ENCODE results near the gene DAAM2. TPM values are rescaled to one million over a fixed set of nuclear protein-coding genes. Genes with fewer than 3 reads are reported as not detected.

Gene DAAM2
- total and polyA plus RNA-seq, 9 of the 15 experiments (the other 6 are each of a cell fraction or from before 2014, with no cell fraction given) = 0.01 to 0.07 TPM; not detected in 7

GRCh38 chr6:39936857-39937256 lies 144.7 kb downstream of the DAAM2 start:
- 0% methylated on average over 1 of the region's 1 CpG for WGBS (ENCODE audit: insufficient coverage, low coverage, missing lambda C conversion rate)
- H3K9ac ChIP-seq (ENCODE audit: insufficient read depth in 1 of 2, low read depth in 2 of 2, low read length in 2 of 2) = no peak overlapping the region
- BruUV-seq (replicated peaks) = no TSS peak
- CTCF ChIA-PET (ENCODE audit: low intra/inter-chr PET ratio) = no interaction called here
- H3K9me1 ChIP-seq (ENCODE audit: control insufficient read depth, insufficient read depth, low read length) = no peaks in the 10 kb centered on the region
- no peak for FAIRE-seq
- intact Hi-C loops (cut with micrococcal nuclease) = no loop called here
- H3K4me3 ChIP-seq = no peak overlapping the region
- in situ Hi-C loops (cut with MboI) = no loop called here
- no peak overlapping the region for H3K27ac ChIP-seq (ENCODE audit: extremely low read depth, low read depth, low read length)
- H3K4me1 ChIP-seq (replicated peaks in 1 of 2; ENCODE audit: control insufficient read depth in 2 of 2, insufficient read depth in 2 of 2, low read length in 2 of 2) = peaks cover 8 to 18% of the 10 kb centered on the region in 2 experiments; a peak in 4 of 5 replicates
- no peaks in the 10 kb centered on the region for H3K79me2 ChIP-seq (ENCODE audit: control insufficient read depth, insufficient read depth, low read length)
- H4K20me1 ChIP-seq (replicated peaks; ENCODE audit: control insufficient read depth, insufficient read depth, low read length) = no peaks in the 10 kb centered on the region
- no peak overlapping the region for H3K4me2 ChIP-seq (ENCODE audit: insufficient read depth, low read length)
- peaks cover 0 to 9% of the 10 kb centered on the region in 2 experiments; a peak in 1 of 5 replicates for H3K27me3 ChIP-seq (ENCODE audit: control insufficient read depth in 2 of 2, insufficient read depth in 2 of 2, low read length in 2 of 2)
- no peaks in the 10 kb centered on the region for H3K9me3 ChIP-seq (replicated peaks; ENCODE audit: control insufficient read depth, insufficient read depth, low read depth, low read length)
- H2AFZ ChIP-seq (ENCODE audit: low read depth, low read length) = no peak overlapping the region
- no peak for DNase-seq (ENCODE audit: extremely low read depth in 1 of 4, low spot score in 3 of 4)
- no peak for ATAC-seq
- H3K36me3 ChIP-seq (ENCODE audit: control insufficient read depth, insufficient read depth, low read length) = no peaks in the 10 kb centered on the region
- POLR2A ChIA-PET = no interaction called here
- TF ChIP-seq ZNF589 (CRISPR knock-in tag; IDR thresholded peaks at IDR 0.05; ENCODE audit: low read depth) = peak; percentile 40; the same call in 1 of the 2 replicates
- no peak for TF ChIP-seq MXI1 (IDR thresholded peaks at IDR 0.05; ENCODE audit: low read depth, low read length)
- TF ChIP-seq ATF7 (IDR thresholded peaks at IDR 0.05) = peak; percentile 30; the same call in 1 of the 2 replicates
- TF ChIP-seq SP2 (IDR thresholded peaks at IDR 0.05; ENCODE audit: extremely low read depth, low read depth, low read length, poor library complexity, severe bottlenecking) = no peak
- 0 out of 2 replicates have a peak, but pooled peaks have one; percentile 9 for TF ChIP-seq SMAD4 (CRISPR knock-in tag; conservative IDR thresholded peaks at IDR 0.05)
- TF ChIP-seq ZBTB5 (IDR thresholded peaks at IDR 0.05) = no peak
- TF ChIP-seq ESRRA (IDR thresholded peaks at IDR 0.05; ENCODE audit: borderline replicate concordance, low read depth) = no peak
- peak; percentile 49; the same call in 1 of the 2 replicates for TF ChIP-seq ZNF175 (CRISPR knock-in tag; IDR thresholded peaks at IDR 0.05; ENCODE audit: low read depth)
- no peak for TF ChIP-seq CEBPG (CRISPR knock-in tag; IDR thresholded peaks at IDR 0.05)
- TF ChIP-seq CEBPG (tag; conservative IDR thresholded peaks at IDR 0.05 in 1 of 2, IDR thresholded peaks at IDR 0.05 in 1 of 2) = peak; percentile 91 to 93
- no peak for TF ChIP-seq ZNF57 (CRISPR knock-in tag; IDR thresholded peaks at IDR 0.05)
- no peak for TF ChIP-seq UBTF (IDR thresholded peaks at IDR 0.05; ENCODE audit: borderline replicate concordance in 1 of 2, low read depth in 2 of 2, low read length in 2 of 2)
- no peak for TF ChIP-seq MBD2 (IDR thresholded peaks at IDR 0.05; ENCODE audit: borderline replicate concordance, low read depth)
